CD4-positive, alpha-beta T cell treated with Interleukin-12 subunit alpha and Interleukin-12 subunit beta, for 1 hour (primary cell): Measurements from ENCODE around the gene P2RY11.

Experiments
- DNase-seq: peaks from one replicate; pipeline ENCODE4 v3.0.0-alpha.2; 2020

P2RY11 gene

GRCh38 chr19:10113964-10114650, 2.6 kb downstream of the P2RY11 start:
- no peak for DNase-seq

DNA sequence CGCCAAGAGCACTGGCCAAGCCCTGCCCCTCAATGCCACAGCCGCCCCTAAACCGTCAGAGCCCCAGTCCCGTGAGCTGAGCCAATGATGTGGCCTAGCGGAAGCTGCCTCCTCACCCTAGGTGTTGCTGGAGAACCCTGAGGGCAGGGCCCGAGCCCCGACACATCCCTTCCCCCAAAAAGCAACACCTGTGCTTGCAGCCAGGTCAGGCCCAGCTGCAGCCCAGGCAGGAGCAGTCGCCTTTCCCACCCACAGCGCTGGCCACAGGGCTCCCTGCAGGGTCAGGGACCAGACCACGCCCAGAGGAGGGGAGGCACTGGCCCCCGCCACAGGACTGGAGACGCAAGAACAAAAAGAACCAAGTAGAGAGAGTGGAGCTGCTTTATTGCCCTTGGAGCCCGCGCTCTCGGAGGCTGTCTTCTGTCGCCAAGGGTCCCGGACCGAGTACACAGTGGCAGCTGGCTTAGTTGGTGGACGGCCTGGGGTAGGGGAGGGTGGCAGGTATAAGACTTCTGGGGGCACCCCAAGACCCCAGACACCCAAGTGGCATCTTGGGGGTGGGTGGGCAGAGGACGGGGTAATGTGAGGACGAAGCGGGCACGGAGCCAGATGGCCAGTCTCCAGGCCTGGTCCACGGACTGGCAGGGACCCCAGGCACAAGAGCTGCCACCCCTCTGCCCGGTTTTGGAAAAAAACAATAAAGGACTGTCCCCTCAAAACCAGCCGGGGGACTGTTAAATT, 3.3 kb downstream of the P2RY11 start:
- DNase-seq, result no peak

- DNase-seq, result no peak
These were observed 4.0 kb downstream of the P2RY11 start for GRCh38 chr19:10115392-10116084.

DNA sequence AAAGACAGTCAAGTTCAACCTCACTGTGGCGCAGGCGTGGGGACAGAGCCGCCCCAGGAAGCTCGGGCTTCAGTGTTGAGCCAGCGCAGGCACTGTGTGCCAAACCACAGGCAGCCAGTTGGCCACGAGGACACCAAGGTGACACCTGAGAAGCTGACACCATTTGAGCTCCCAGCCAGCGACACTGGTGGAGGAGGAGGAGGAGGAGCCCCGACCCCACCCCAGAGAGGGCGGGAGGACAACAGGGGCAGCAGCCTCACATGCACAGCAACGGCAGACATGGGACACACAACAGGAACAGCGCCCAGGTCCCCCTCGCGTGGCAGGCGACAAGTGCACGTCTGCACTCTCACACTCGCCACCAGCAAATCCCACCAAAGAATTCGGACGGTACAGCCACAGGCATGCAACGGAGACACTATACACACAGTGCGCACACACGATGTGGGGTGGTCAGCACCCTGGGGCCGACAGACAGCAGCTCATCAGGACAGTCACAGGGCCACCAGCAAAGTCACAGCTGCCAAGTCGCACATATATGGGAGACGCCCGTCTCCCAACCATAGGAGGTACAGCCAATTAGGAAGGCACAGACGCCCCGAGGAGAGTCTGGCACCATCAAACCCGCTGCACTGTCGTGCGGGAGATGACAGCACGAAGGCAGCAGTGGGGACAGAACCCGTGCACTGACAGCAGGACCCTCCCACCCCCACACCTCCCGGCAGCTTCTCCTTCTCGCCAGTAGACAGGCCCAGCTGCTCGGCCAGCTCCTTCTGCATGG, 4.8 kb downstream of the P2RY11 start:
- no peak for DNase-seq

- no peak for DNase-seq
These were observed 5.5 kb downstream of the P2RY11 start for GRCh38 chr19:10116866-10117616.

- no peak for DNase-seq
These were observed 7.5 kb downstream of the P2RY11 start for GRCh38 chr19:10118960-10119359.

GRCh38 chr19:10120538-10121189, 9.2 kb downstream of the P2RY11 start:
- DNase-seq, result no peak

GRCh38 chr19:10122045-10122444, 10.6 kb downstream of the P2RY11 start:
- DNase-seq, result no peak

DNA sequence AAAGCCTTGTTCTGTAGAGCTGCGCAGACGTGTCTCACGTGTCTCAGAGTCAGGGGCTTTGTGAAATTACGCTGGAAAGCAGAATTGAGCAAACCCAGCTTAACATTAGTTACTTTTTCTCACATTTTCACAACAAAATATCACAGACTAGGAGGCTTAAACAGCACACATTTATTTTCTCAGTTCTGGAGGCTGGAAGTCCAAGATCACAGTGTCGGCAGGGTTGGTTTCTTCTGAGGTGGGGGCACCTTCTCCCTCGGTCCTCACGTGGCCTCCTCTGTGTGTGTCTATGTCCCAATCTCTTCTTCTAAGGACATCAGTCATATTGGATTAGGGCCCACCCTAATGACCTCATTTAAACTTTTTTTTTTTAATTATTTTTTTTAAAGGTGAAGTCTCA, 12.9 kb downstream of the P2RY11 start:
- DNase-seq, result no peak

- no peak for DNase-seq
These were observed 14.7 kb downstream of the P2RY11 start for GRCh38 chr19:10126213-10126639.

- DNase-seq, result no peak
These were observed 21.4 kb downstream of the P2RY11 start for GRCh38 chr19:10132905-10133304.

DNA sequence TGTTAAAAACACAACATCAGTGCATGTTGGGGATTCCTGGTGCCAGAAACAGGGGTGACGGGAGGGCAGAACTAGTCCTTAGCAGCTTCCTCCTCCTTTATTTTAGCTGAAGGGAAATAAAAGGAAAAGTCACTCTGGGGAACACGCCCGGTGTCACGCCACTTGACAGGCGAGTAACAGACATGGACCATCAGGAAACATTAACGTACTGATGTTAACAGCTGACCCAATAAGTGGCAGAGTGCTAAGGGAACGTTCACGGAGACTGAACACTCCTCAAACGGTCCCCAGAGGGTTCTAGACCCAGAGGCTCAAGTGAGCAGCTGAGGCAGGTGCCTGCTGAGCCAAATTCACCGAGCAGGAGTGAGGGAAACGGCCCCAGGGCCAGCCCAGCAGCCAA, 22.1 kb downstream of the P2RY11 start:
- no peak for DNase-seq

DNA sequence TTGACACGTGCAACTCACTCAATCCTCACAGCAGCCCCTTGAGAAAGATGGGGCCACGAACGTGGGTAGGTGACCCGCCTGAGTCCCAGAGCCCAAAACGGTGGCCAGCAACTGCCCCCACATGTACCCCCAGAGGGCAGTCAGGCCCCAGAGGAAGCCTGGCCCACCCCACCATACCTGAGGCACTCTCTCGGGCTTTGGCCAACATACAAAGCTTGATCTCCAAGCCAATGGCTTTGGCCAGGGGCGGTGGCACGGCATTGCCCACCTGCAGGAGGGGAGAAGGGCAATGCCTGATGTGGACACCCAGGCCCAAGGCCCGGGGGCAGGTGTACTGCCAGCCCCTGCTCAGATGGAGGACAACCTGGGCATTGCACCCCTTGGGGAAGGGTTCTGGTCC, 22.5 kb downstream of the P2RY11 start:
- no peak for DNase-seq

- DNase-seq, result no peak
These were observed 24.2 kb downstream of the P2RY11 start for GRCh38 chr19:10135551-10136334.

GRCh38 chr19:10136936-10137335, 25.4 kb downstream of the P2RY11 start:
- DNase-seq, result no peak

GRCh38 chr19:10137751-10138682, 26.5 kb downstream of the P2RY11 start:
- DNase-seq, result no peak

- DNase-seq, result no peak
These were observed 27.6 kb downstream of the P2RY11 start for GRCh38 chr19:10138879-10139795.

GRCh38 chr19:10139952-10140351, 28.5 kb downstream of the P2RY11 start:
- no peak for DNase-seq

- no peak for DNase-seq
These were observed 30.0 kb downstream of the P2RY11 start for GRCh38 chr19:10141479-10141878.
